Measurements from ENCODE around the gene PROZ. TPM values are rescaled to one million over a fixed set of nuclear protein-coding genes. Genes with fewer than 3 reads are reported as not detected.

PROZ gene
- total RNA-seq, 1 experiment from 2014 or later: not detected

- no peak for DNase-seq (ENCODE audit: low read depth, low spot score)
- ChIA-PET CTCF (no interaction called here), POLR2A (no interaction called here), RAD21 (ENCODE audit: low non-redundant PET in 1 of 2, low total read pairs in 2 of 2, uncharacterized antibody in 2 of 2, unreplicated experiment in 2 of 2) (no interaction called here)
- Histone ChIP-seq H3K4me2 (ENCODE audit: low read length) (no peak overlapping the region), H4K20me1 (ENCODE audit: insufficient read depth) (no peaks in the 10 kb centered on the region), H3K9me2 (ENCODE audit: insufficient read depth) (no peaks in the 10 kb centered on the region), H3K9ac (ENCODE audit: low read length) (no peak overlapping the region), H3K36me3 (ENCODE audit: control insufficient read depth in 1 of 2, insufficient read depth in 2 of 2, low read length in 2 of 2) (no peaks in the 10 kb centered on the region), H3K4me1 (ENCODE audit: control insufficient read depth in 1 of 2, insufficient read depth in 2 of 2, low read length in 2 of 2) (no peaks in the 10 kb centered on the region), H3K9me3 (ENCODE audit: control insufficient read depth in 1 of 2, insufficient read depth in 1 of 2, low read depth in 1 of 2, low read length in 2 of 2) (no peaks in the 10 kb centered on the region), H3K4me3 (replicated peaks in 1 of 2; ENCODE audit: low read depth in 1 of 2, low read length in 2 of 2) (no peak overlapping the region), H3K27ac (ENCODE audit: low read depth, low read length) (no peak overlapping the region), H3K27me3 (ENCODE audit: insufficient read depth, low read length) (no peaks in the 10 kb centered on the region), H3K79me2 (ENCODE audit: insufficient read depth, low read length) (no peaks in the 10 kb centered on the region), H2AFZ (ENCODE audit: low read depth, low read length, poor library complexity, severe bottlenecking) (no peak overlapping the region)
- intact Hi-C loops (cut with micrococcal nuclease): no loop called here
- no TSS peak for BruUV-seq (replicated peaks)
- no peak for ATAC-seq
- no peak for TF ChIP-seq SIN3A (IDR thresholded peaks at IDR 0.05; ENCODE audit: low read depth)
- TF ChIP-seq ZNF274 (IDR thresholded peaks at IDR 0.05; ENCODE audit: low read depth, low read length): no peak
- no peak for TF ChIP-seq YY1 (IDR thresholded peaks at IDR 0.05; ENCODE audit: extremely low read depth, insufficient replicate concordance, low read depth, low read length)
- TF ChIP-seq ELF1 (IDR thresholded peaks at IDR 0.05; ENCODE audit: borderline replicate concordance, low read depth): no peak
- TF ChIP-seq CEBPB (IDR thresholded peaks at IDR 0.05; ENCODE audit: low read depth): no peak
- no peak for TF ChIP-seq SP1 (IDR thresholded peaks at IDR 0.05; ENCODE audit: low read depth)
- no peak for TF ChIP-seq POLR2AphosphoS5 (IDR thresholded peaks at IDR 0.05; ENCODE audit: low read depth, low read length)
- no peak for TF ChIP-seq ZBTB33 (IDR thresholded peaks at IDR 0.05; ENCODE audit: extremely low read depth, insufficient replicate concordance, low read length)
Observed at GRCh38 chr13:113140677-113141600, 17.5 kb upstream of the PROZ start.

Data from HCT116 (cell line).